ENCODE data around the gene RBBP7.

DNA sequence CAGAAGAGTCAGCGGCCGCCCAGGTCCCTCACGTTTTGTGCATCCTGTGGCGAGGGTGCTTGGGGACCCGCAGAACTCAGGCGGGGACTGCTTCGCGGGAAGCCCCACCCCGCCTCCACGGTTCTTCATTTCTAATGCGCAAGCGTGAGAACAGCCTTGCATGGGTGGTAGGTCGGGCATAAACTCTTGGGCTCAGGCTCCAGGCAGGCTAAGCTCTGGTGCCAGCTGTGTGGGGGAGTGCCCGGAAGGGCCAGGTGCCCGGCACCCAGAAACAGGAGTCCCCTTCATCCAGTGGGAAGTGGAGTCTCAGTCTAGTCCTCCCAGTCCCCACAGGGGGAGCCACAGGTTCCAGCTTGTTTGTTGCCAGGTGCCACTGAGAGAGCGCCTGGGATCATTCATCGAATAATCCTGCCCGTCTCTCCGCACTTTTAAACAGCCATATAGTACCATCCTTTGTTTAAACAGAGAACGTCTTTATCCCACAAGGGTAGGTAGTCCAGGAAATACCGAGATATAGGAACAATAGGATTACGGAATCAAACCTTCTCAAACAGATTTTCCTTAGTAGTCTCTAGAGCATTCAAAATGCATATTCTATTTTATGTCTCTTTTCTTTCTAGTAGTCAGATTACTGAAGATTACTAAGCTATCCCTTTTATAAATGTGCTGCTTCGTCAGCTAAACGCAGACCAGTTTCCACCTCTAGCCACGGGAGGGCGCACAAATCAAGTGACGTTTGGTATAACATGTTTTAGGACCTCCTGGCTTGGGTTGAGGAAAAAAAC lies 12.7 kb upstream of the RBBP7 start:
- TF ChIP-seq, protein P1, sequence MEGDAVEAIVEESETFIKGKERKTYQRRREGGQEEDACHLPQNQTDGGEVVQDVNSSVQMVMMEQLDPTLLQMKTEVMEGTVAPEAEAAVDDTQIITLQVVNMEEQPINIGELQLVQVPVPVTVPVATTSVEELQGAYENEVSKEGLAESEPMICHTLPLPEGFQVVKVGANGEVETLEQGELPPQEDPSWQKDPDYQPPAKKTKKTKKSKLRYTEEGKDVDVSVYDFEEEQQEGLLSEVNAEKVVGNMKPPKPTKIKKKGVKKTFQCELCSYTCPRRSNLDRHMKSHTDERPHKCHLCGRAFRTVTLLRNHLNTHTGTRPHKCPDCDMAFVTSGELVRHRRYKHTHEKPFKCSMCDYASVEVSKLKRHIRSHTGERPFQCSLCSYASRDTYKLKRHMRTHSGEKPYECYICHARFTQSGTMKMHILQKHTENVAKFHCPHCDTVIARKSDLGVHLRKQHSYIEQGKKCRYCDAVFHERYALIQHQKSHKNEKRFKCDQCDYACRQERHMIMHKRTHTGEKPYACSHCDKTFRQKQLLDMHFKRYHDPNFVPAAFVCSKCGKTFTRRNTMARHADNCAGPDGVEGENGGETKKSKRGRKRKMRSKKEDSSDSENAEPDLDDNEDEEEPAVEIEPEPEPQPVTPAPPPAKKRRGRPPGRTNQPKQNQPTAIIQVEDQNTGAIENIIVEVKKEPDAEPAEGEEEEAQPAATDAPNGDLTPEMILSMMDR (conservative IDR thresholded peaks at IDR 0.05; ENCODE audit: low read length), result peak; percentile 64
- TF ChIP-seq EZH2phosphoT487 (IDR thresholded peaks at IDR 0.05; ENCODE audit: borderline replicate concordance), result no peak

Measured in Loucy (cell line).